Sigmoid colon (tissue), 4 donors: ENCODE measurements around the gene PRMT3.

Source experiments
- EP300 ChIP-seq, 4 donors: sonication (generic); formaldehyde crosslinking; IDR thresholded peaks; one replicate each; pipeline ENCODE4 v1.6.1; 2017; ENCODE audit warnings: antibody characterized with exemption in 4 of 4
- POLR2A ChIP-seq, 2 donors: fragments of 450-650 bp; IDR thresholded peaks; one replicate each; pipeline ENCODE4 v1.6.1; 2016; ENCODE audit warnings: antibody characterized with exemption in 2 of 2, mild to moderate bottlenecking in 2 of 2, moderate library complexity in 2 of 2
- POLR2AphosphoS5 ChIP-seq, 4 donors: sonication (generic); formaldehyde crosslinking; IDR thresholded peaks; one replicate each; pipeline ENCODE4 v1.6.1; 2017; ENCODE audit warnings: antibody characterized with exemption in 4 of 4
- TF ChIP-seq, protein P1 (sequence below), 4 experiments: fragments of 450-650 bp in 3 of 4; fragments of 200-600 bp in 1 of 4; IDR thresholded peaks; one replicate each; pipeline ENCODE4 v1.5.1; 2016 to 2019; ENCODE audit warnings: antibody characterized with exemption in 4 of 4, mild to moderate bottlenecking in 3 of 4, moderate library complexity in 2 of 4

DNA sequence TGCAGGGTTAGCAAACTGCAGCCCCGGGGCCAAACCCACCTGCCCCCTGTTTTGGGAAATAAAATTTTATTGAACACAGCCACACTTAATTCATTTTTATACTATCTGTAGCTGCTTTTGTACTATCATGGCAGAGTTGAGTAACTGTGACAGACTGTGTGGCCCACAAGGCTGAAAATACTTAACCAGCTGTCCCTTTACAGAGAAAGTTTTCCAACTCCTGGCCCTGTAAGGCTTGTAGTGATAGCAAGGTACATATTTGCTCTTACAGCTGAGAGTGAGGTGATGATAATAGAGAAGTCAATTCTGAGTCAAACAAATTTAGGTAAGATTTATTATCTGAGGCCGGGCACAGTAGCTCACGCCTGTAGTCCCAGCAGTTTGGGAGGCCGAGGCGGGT is 124.5 kb downstream of the PRMT3 start:
- TF ChIP-seq POLR2AphosphoS5 (IDR thresholded peaks at IDR 0.05) (no peak), POLR2A (IDR thresholded peaks at IDR 0.05) (no peak), EP300 (IDR thresholded peaks at IDR 0.05) (no peak)
- TF ChIP-seq, protein P1, sequence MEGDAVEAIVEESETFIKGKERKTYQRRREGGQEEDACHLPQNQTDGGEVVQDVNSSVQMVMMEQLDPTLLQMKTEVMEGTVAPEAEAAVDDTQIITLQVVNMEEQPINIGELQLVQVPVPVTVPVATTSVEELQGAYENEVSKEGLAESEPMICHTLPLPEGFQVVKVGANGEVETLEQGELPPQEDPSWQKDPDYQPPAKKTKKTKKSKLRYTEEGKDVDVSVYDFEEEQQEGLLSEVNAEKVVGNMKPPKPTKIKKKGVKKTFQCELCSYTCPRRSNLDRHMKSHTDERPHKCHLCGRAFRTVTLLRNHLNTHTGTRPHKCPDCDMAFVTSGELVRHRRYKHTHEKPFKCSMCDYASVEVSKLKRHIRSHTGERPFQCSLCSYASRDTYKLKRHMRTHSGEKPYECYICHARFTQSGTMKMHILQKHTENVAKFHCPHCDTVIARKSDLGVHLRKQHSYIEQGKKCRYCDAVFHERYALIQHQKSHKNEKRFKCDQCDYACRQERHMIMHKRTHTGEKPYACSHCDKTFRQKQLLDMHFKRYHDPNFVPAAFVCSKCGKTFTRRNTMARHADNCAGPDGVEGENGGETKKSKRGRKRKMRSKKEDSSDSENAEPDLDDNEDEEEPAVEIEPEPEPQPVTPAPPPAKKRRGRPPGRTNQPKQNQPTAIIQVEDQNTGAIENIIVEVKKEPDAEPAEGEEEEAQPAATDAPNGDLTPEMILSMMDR (IDR thresholded peaks at IDR 0.05), result no peak
